A549 treated with Hydrocortisone at 1 μM for 4 hours (cell line): ENCODE data around the gene SLC35A4. TPM values are rescaled to one million over a fixed set of nuclear protein-coding genes. Genes with fewer than 3 reads are reported as not detected.

Source experiments
- total RNA-seq: library from RNA; stranded (reverse); fragments of 200-300 nt; extraction: Qiagen RNA extraction; gene quantifications from 5 replicates; pipeline ENCODE4 v1.2.3, GENCODE V29; 2022

SLC35A4 gene
- 73.1 to 91.2 TPM (median 80.5 TPM) in 5 replicates for total RNA-seq

GRCh38 chr5:140564196-140565023 lies at the start of gene SLC35A4, which contains the start of gene APBB3:
SLC35A4 (plus strand) TSS chr5:140564828; CDS start chr5:140567170, 2,342 bp downstream.
APBB3 (minus strand) TSS chr5:140564598; CDS start chr5:140564245, 353 bp downstream.

GRCh38 chr5:140547508-140548299 lies 16.9 kb upstream of the SLC35A4 start, which contains the start of gene EIF4EBP3:
EIF4EBP3 (plus strand) TSS chr5:140547662; CDS start chr5:140547738, 76 bp downstream.

GRCh38 chr5:140557136-140557805 lies 7.4 kb upstream of the SLC35A4 start, which contains the start of gene SRA1:
SRA1 (minus strand) TSS chr5:140557473; CDS start chr5:140557452, 21 bp downstream.

Other genes starting within 250 kb of the SLC35A4 start
- gene HBEGF, start 218.2 kb upstream of the SLC35A4 start, total RNA-seq = 5.6 to 7.5 TPM (median 6.5 TPM) in 5 replicates
- gene SLC4A9, start 204.6 kb upstream of the SLC35A4 start, total RNA-seq = 0.02 TPM in 1 of 5 replicates, not detected in the others
- gene ANKHD1, start 163.0 kb upstream of the SLC35A4 start, total RNA-seq = 38.9 to 55.6 TPM (median 49.9 TPM) in 5 replicates
- gene EIF4EBP3, start 17.2 kb upstream of the SLC35A4 start, total RNA-seq = 0.39 to 3.0 TPM (median 1.8 TPM) in 5 replicates
- 32.5 to 53.2 TPM (median 46.8 TPM) in 5 replicates for gene SRA1, start 7.4 kb upstream of the SLC35A4 start, total RNA-seq
- 5.3 to 7.1 TPM (median 6.4 TPM) in 5 replicates for gene APBB3, start 230 bp upstream of the SLC35A4 start, total RNA-seq
- gene CD14, start 68.3 kb downstream of the SLC35A4 start, total RNA-seq = 3.3 to 4.5 TPM (median 4.1 TPM) in 5 replicates
- gene TMCO6, start 74.6 kb downstream of the SLC35A4 start, total RNA-seq = 9.2 to 12.7 TPM (median 12.2 TPM) in 5 replicates
- gene NDUFA2, start 82.8 kb downstream of the SLC35A4 start, total RNA-seq = 84.6 to 130 TPM (median 123 TPM) in 5 replicates
- 84.3 to 119 TPM (median 87.4 TPM) in 5 replicates for gene IK, start 83.0 kb downstream of the SLC35A4 start, total RNA-seq
- 27.2 to 34.7 TPM (median 29.0 TPM) in 5 replicates for gene WDR55, start 100.1 kb downstream of the SLC35A4 start, total RNA-seq
- gene DND1, start 108.7 kb downstream of the SLC35A4 start, total RNA-seq = 0.47 to 0.94 TPM (median 0.70 TPM) in 5 replicates
- gene HARS1, start 126.5 kb downstream of the SLC35A4 start, total RNA-seq = 73.7 to 90.7 TPM (median 77.1 TPM) in 5 replicates
- 34.4 to 44.5 TPM (median 36.9 TPM) in 5 replicates for gene HARS2, start 126.6 kb downstream of the SLC35A4 start, total RNA-seq
- gene ZMAT2, start 135.6 kb downstream of the SLC35A4 start, total RNA-seq = 79.9 to 111 TPM (median 84.2 TPM) in 5 replicates
- gene PCDHA1, start 221.3 kb downstream of the SLC35A4 start, total RNA-seq = 0.14 to 0.29 TPM (median 0.23 TPM) in 5 replicates
- gene PCDHA2, start 230.0 kb downstream of the SLC35A4 start, total RNA-seq = 0.06 to 0.08 TPM (median 0.06 TPM) in 3 of 5 replicates, not detected in the others
- gene PCDHA3, start 236.2 kb downstream of the SLC35A4 start, total RNA-seq = 0.66 to 1.0 TPM (median 0.82 TPM) in 5 replicates
- gene PCDHA4, start 242.2 kb downstream of the SLC35A4 start, total RNA-seq = 1.1 to 1.9 TPM (median 1.9 TPM) in 5 replicates